GM18508 (cell line): ENCODE measurements around the gene AHDC1.
"Not testable (repeated sequence)": the region's sequence is repeated elsewhere in the genome, so short reads cannot be mapped to it uniquely, and the experiment has no call there.

Source experiments
- ATAC-seq: cut with Tn5 transposase; IDR thresholded peaks from one replicate; pipeline ENCODE4 v1.9.1; 2021; ENCODE audit warnings: moderate number of reproducible peaks; ENCODE audit not compliant: insufficient read depth, unreplicated experiment

Gene AHDC1

DNA sequence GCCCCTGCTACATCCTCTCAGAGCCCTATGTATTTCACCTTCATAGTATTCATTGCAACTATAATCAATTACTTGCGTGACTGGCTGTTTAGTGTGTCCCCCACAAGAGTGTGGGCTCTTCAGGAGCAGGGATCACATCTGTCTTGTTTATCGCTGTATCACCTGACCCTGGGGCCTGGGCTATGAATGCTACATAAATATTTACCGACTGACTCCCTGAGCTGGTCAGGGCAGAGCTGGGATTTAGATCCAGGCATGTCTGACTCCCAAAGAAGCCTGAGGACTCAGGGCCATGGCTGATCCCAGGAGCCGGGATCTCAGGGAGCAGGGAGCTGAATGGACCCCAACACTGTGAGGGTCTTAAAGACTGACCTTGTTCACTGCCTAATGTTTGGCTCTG, 49.7 kb downstream of the AHDC1 start:
- ATAC-seq: no peak

DNA sequence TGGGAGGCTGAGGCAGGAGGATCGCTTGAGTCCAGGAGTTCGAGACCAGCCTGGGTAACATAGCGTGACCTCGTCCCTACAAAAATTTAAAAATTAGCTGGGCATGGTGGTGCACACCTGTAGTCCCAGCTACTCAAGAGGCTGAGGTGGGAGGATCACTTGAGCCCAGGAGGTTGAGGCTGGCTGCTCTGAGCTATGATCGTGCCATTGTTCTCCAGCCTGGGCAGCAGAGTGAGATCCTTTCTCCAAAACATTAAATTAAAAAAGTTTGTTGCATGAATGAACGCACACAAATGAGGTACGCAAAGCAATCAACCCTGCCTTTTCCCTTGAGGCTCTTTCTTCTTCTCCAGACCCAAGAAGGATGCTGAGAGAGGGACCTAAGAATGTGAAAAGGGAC, 50.1 kb downstream of the AHDC1 start:
- ATAC-seq: not testable (repeated sequence)

DNA sequence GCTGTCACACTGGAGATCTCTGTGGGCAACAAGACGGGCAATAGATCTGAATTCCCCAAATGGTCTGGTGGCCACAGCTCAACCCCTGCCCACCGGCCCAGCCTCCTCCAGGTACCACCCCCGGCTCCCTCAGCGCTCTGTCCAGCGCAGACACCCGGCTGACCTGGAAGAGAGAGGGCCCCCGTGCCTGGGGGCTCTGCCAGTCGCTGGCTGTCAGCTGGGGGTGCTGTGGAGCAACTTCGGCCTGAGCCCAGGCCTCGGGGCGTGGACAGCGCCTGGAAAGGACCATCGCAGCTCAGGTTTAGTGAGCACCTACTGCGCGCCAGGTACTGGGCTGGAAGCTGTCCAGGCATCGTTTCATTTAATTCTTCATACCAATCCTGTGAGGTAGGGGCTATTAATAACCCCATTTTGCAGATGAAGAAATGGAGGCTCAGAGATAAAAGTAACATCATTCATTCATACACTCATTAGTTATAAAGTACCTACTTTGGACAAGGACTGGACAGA, 51.0 kb downstream of the AHDC1 start:
- no peak for ATAC-seq

DNA sequence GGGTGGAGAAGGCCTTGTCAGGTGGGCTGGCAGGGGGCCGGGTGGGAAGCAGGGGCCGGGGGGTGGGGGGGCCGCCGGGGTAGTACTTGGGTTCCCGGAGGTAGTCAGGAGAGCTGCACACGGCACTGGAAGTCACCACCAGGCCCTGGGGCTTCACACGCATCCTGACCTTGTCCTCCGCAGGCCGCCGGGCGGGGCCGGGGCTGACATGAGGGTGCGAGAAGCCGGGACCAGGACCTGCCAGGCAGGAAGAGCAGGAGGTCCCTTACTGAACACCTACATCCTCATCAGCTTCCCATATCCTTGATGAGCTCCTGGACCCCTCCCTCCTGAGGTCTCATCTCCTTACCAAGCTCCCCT, 52.0 kb downstream of the AHDC1 start:
- no peak for ATAC-seq

DNA sequence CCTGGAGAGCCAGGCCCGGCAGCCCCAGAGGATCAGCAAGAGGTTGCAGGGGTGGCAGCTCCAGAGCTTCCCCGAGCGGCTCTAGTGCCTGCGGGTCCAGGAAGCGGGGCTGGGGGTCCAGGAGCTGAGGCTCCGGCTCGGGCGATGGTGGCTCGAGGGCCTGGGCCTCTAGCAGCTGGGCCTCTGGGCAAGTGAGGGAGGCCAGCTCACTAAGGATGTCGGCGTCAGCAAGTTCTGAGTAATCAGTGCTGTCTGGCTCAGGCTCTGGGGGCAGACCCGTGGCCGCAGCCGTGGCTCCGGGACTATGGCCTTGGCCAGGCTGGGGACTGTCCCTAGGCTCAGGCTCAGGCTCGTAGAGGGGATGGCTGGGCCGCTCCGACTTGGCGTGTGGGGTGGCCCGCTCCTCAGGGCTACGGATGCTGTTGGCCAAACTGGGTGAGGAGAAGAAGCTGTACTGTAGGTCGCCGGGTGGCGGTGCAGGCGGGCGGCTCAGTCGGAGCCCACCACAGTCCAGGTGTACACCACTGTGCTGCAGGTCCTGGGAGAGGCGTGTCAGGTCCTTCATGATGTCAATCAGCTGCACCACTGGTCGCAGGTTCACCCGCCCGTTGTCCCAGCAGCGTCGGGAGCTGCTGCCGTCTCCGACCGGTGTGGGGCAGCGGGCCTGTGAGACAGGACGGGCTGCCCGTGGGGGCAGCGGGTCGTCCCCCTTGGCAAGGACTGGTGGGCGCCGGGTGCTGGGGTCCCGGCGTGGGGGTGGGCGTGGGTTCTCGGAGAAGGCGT, 52.6 kb downstream of the AHDC1 start:
- ATAC-seq: no peak

DNA sequence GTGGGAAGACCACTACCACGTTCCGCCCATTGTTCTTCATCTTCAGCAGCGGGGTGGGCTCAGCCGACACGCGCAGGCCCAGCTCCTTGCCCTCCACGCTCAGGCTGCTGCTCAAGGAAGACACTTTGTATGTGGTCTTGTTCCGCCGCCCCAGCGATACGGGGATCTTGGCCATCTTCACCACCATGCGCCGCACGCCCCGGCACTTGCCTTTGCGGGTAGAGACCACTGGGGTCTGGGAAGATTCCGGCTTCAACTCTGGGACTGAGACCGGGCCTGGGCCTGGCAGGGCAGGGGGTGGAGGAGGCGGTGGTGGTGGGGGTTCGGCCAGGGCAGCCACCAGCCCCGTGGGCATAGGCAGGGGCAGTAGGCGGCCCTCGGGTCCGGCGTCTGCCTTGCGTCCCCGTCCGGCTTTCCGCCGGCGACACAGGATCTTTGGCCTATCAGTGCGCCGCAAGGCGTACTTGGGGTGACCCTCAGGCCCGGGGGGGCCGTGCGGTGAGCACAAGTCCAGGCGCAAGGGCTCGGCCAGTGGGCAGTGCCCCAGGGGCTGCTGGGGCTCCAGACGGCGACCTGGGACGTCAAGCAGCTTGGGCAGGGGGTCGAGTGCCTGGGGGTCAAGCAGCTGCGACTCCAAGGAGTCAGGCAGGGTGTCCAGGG, 53.3 kb downstream of the AHDC1 start:
- ATAC-seq: no peak

DNA sequence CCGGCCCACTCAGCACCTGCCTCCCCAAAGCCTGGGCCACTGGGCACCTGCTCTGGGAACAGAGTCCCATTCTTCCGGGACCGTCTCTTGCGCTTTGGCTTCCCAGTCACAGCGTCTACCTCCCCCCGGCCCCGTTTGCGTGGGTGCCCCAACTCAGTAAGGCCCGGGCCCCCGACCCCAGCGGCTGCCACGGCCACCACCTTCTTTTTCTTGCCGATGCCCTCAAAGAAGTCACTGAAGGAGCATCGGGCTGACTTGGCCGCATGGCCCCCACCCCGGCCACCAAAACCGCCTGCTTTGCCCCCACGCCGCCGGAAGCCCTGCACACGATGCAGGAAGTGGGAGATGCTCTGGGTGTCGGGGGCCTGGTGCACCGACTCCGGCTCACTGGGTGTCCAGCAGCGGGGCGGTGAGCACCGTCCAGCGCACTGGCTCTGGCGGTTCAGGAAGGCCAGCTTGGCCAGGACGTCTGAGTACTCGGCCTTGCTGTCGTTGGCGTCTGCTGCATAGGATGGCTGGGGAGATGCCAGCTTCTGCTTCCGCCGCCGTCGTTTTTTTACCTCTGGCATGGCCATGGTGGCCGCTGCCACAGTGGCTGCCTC, 54.0 kb downstream of the AHDC1 start:
- ATAC-seq: no peak

DNA sequence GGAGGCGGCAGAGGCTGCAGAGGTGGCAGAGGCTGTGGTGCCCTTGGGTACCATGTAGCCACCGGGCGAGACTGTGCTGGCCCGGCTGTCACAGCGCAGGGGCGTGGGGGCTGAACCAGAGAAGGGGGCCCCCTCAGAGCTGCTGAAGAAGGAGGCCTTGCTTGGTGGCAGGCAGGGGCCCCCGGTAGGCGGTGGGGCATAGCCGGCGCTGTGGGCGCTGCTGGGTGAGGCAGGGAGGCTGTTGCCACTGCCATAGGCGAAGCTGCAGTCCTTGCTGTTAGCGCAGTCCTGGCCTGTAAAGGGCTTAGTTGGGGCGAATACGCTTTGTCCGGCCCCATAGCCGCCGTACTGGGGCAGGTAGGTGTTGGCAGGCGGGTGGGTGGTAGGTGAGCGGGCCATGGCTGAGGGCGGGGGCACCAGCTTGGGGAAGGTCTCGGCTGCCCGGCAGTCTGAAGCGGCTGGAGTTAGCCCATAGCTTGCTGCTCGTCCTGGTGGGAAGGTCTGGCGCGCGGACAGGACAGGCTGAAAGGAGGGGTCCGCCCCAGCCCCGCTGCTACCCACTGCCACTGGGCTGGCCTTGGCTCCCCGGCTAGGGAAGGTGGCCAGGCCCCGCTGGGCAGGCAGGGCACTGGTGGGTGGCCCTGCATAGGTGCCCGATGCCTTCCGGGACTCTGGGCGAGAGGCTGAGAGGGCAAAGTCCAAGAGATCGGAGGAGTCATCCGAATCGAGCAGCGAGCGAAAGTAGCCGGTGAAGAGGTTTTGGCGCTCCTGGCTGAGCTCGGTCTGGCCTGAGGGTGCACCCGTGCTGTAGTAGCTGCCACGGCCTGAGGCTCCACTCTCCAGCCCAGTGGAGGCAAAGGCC, 54.9 kb downstream of the AHDC1 start:
- ATAC-seq: no peak

DNA sequence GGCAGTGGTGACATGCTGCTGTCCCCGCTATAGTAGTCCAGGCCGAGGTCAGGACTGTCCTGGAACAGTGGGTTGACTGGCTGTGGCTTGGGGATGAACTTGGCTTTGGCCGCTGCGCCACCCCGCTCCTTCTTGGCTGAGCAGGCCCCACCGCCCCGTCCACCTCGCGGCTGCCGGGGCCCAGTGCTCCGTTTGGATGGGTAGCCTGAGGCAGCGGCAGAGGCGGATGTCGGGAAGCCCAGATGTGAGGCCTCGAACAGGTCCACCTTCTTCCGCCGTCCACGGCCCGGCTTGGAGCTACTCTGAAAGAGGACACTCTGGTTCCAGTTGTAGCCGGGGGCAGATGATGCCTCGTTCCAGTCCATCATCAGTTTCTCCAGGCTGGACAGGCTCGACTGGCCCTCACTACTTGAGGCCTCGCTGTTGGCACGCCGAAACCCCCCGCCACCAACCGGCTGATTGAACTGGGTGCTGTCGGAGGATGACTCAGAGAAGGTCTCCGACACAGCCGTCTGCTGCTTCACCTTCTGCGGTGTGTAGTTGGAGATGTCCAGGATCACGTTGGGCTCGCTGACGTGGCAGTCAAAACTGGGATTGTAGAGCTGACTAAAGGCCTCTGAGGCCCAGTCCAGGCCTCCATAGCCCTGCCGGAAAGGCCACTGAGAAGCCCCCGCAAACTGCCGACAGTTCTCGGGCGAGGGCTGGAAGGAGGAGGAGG, 55.6 kb downstream of the AHDC1 start:
- ATAC-seq: no peak

DNA sequence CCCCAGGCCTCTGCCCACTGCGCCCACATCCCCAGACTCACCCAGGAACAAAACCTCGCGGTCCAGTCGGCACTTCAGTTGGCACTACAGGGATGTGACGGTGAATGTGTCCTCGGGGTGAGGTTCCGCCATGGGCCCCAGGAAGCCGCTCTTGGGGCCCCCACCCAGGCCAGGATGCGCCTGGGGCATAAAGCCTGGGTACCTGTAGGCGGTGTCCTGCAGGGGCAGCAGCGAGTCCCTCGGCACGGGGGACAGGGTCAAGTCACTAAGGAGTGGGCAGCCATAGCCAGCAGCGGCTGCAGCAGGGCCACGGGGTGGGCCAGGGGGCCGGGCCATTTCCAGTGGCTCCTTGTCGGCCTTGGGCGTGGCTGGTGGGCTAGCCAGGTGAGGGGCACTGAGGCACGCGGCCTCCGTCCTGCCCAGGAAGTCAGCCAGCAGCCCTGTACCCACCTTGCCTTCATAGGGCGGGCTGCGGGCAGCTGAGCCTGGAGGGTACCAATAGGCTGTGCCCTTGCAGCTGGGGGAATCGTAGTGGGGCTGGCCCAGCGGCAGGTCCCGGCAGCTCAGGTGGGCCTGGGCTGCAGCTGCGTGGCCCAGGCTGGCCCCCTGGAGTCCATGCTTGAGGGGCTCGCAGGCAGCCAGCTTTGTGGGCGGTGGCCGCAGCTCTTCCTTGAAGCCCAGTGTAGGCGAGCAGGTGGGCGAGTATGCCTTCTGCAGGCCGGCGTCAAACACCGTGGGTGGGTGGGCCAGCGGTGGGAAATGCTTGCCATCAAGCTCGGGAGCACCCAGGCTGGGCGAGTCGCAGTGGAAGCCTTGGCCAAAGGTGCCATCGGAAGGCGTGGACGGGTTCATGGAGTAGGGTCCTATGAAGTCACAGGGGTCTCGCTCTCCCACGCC, 56.5 kb downstream of the AHDC1 start:
- ATAC-seq: no peak

DNA sequence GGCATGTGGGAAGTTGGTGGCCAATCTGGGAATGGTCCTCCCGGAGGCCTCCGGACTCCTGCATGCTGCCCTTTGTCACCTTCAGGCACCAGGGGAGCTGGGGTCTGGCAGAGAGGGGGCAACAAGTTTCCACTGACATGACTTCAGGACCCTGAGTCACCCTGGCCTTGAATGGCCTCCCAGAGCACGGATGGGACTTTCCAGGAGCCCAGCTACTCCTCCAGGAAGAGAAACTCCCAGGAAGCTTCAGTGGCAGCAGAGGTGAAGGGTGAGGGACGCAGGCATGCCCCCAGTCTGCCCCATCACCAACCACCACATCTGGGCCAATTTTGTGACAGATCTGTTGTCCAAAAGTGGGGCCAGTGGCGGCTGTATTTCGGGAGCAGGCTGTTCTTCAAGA, 58.1 kb downstream of the AHDC1 start:
- no peak for ATAC-seq

DNA sequence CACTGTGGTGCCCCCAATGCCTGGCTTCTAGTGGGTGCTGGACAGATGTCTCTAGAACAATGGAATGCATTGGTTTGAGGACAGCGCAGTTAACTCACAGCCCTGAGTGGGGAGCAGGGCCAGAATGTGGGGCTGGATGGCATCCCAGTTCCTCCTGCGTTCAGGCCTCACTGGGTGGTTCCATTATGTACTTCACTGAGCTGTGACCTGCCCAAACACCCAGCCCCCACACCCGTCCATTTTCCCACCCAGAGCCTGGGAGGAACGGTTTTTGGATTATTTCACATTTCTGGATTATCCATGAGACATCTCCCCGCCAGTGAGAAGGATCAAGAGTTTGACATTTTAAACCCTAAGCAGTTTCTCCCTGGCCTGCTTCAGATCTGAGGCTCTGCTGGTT, 58.7 kb downstream of the AHDC1 start:
- no peak for ATAC-seq

DNA sequence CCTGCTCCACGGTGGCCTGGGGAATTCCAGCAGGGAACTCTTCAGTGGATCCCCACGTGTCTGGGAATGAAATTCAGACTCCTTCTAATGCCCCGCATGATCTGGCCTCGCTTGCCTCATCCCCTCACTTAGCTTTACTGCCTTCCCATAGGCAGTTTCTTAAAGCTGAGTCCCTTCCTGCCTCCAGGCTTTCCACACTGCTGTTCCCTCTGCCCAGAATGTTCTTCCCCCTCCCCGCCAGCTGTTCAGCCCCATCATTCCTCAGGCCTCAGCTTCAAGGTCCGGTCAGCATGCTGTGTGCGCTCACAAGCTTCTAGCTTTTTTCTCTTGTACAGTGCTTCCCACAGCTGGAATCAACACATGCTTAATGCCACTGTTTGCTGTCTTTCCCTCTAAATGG, 59.1 kb downstream of the AHDC1 start:
- no peak for ATAC-seq

DNA sequence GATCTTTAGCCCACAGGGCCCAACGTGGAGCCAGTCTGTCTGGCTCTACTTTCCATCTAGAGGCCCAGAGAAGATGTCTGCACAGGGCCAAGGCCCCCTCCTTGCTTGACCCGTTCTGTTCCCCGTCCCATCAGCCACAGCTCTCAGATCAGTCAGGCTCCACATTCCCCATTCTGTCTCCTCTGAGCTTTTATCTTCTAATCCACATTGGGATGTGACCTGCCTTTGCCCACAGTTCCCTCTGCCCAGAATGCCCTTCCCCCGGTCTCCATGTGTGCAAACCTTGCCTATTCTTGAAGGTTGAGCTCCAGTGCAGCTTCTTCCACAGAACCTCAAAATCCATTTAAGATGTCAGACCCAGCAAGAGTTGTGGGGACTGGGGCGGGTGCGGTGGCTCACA, 60.7 kb downstream of the AHDC1 start:
- no peak for ATAC-seq

DNA sequence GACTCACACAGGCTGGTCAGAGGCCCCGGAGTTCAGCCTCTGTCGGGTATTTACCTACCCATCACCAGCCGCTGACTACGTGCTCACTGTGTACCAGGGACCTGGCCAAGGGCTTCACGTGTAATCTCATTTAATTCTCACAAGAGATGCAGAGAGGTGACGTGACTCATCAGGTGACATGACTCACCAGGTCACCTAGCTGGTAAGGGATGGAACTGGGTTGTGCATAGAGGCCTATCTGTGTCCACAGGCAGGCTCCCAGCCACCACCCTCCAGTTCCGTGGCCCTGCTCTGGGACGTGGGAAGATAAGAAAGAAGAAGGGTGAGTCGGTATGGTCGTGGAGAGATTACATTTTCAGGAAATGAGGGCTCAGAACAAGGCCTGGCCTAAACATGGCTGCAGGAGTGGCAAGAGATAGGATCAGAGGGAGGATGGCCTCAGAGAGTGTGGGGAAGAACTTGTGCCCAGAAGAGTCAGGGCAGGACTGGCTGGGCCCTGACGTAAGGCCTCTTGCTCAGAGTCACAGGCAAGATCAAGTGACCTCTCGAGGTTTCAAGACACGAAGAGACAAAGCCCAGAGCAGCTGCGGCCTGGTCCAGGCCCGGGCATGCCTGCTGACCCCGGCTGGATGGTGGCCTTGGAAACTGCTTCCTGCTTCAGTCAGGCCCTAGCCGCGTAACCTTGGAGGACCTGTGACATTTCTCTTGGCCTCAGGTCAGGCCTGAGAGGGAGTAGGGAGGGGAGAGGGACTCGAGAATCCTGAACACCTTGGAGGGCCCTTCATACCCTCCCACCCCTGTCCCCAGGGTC, 61.3 kb downstream of the AHDC1 start:
- no peak for ATAC-seq

DNA sequence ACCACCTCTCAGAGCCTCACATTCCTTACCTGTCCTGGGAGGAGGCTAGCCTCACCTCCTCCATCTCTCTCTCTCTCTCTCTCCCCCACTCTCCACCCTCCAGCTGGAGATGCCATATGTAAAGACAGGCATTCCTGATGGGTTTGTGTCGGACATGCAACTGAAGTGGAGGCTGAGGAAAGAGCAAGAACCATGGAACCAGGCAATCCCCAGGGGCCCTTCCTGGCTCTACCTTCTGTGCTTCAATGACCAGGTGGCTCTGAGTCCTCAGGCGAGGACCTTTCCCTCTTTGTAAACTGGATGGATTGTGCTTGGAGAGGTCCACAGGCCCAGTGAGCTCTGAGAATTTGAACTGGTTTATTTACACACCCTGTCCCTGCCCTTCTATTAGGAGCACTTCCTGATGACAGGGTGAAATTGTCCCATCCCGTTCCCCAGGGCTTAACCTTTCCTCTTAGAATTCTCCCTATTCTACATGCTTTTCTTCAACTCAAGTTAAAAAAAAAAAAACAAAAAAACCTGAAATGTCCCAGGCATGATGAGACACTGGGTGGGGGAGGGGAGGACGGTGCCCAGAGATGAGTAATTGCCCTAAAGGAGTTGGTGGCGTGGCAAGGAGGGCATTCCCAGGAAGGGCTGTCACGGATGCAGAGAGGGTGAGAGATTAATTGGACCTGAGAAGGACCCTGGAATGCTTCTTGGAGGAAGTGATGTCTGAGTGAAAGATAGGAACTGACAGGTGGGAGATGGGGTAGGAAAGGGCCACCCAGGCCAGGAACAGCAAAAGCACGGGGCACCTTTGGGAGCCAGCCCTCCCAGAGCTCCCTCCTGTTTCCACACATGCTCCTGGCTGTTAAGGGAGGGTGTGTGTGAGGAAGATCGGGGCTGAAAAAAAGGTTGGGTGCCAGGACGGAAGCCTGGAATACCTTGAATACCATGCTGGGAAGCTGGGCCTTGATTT, 63.8 kb downstream of the AHDC1 start:
- ATAC-seq: no peak

DNA sequence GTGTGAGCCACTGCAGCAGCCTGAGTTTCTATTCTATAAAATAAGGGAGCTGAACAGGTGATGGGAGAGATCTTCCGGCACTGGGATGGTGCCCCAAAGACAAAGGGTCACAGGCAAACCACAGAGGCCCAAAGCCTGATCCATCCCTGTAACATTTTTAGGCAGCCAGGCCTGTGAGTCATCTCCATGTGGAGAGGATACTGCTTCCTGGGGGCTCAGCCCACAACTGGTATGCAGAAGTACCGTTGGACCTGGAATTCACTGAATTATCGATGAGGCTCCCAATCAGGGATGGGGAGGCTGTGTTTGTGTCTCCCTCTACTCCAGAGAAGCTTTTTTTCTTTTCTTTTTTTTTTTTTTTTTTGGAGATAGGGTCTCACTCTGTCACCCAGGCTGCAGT, 65.2 kb downstream of the AHDC1 start:
- no peak for ATAC-seq
